ENCODE results near the gene ANGPTL7.

Gene ANGPTL7

GRCh38 chr1:11198851-11199594 lies 9.9 kb downstream of the ANGPTL7 start:
- DNase-seq = peak in 30 of 51 donors; percentile 6 to 74 (median 38)

GRCh38 chr1:11204396-11205190 lies 15.4 kb downstream of the ANGPTL7 start:
- no peak for DNase-seq

- no peak for DNase-seq
Measured at GRCh38 chr1:11207898-11208611, 18.9 kb downstream of the ANGPTL7 start.

GRCh38 chr1:11211461-11211860 lies 22.3 kb downstream of the ANGPTL7 start:
- DNase-seq = no peak

- peak in 39 of 51 donors; percentile 2 to 77 (median 40) for DNase-seq
Measured at GRCh38 chr1:11211925-11212587, 22.9 kb downstream of the ANGPTL7 start.

- DNase-seq = peak in 7 of 51 donors; percentile 2 to 22 (median 8)
Measured at GRCh38 chr1:11214698-11215380, 25.7 kb downstream of the ANGPTL7 start.

GRCh38 chr1:11215381-11216005 lies 26.3 kb downstream of the ANGPTL7 start:
- DNase-seq = peak in 1 of 51 donors; percentile 5

GRCh38 chr1:11216074-11216473 lies 26.9 kb downstream of the ANGPTL7 start:
- DNase-seq = no peak

- no peak for DNase-seq
Measured at GRCh38 chr1:11227106-11228077, 38.2 kb downstream of the ANGPTL7 start.

GRCh38 chr1:11229203-11229602 lies 40.0 kb downstream of the ANGPTL7 start:
- DNase-seq = no peak

- no peak for DNase-seq
Measured at GRCh38 chr1:11233208-11233607, 44.1 kb downstream of the ANGPTL7 start.

- no peak for DNase-seq
Measured at GRCh38 chr1:11237356-11237755, 48.2 kb downstream of the ANGPTL7 start.

- no peak for DNase-seq
Measured at GRCh38 chr1:11238311-11238710, 49.2 kb downstream of the ANGPTL7 start.

GRCh38 chr1:11245248-11245647 lies 56.1 kb downstream of the ANGPTL7 start:
- DNase-seq = no peak

Measured in hypothalamus (tissue), 51 donors.